Psoas muscle (tissue), 8 donors: ENCODE results near the gene FERMT2. TPM values are rescaled to one million over a fixed set of nuclear protein-coding genes. Genes with fewer than 3 reads are reported as not detected.

Experiments used
- ATAC-seq, 4 donors: fragments of 200-7000 bp; cut with Tn5 transposase; one replicate each; pipeline ENCODE4 v1.9.1; 2020; ENCODE audit warnings: moderate library complexity in 3 of 4, mild to moderate bottlenecking in 2 of 4
- DNase-seq, 2 donors: peaks; one replicate each; pipeline ENCODE4 v3.0.0-alpha.2; 2020
- H3K27ac ChIP-seq: fragments of 200-600 bp; one replicate; pipeline ENCODE4 v1.8.0; 2022
- H3K27me3 ChIP-seq, 3 donors: fragments of 200-600 bp in 1 of 3; one replicate each; pipeline versions ENCODE4 v1.6.1 to v1.8.0; 2013 to 2022; ENCODE audit warnings: low read length in 2 of 3, mild to moderate bottlenecking in 2 of 3, moderate library complexity in 1 of 3; ENCODE audit not compliant: insufficient read depth in 3 of 3
- H3K36me3 ChIP-seq, 2 donors: fragments of 200-600 bp in 1 of 2; one replicate each; pipeline versions ENCODE4 v1.6.1 to v1.8.0; 2013 to 2022; ENCODE audit warnings: low read depth in 1 of 2, mild to moderate bottlenecking in 1 of 2, moderate library complexity in 1 of 2; ENCODE audit not compliant: insufficient read depth in 1 of 2
- H3K4me1 ChIP-seq: fragments of 200-600 bp; one replicate; pipeline ENCODE4 v1.8.0; 2022
- H3K4me3 ChIP-seq: fragments of 200-600 bp; one replicate; pipeline ENCODE4 v1.8.0; 2022; ENCODE audit warnings: mild to moderate bottlenecking
- H3K9me3 ChIP-seq: fragments of 200-600 bp; one replicate; pipeline ENCODE4 v1.8.0; 2022
- WGBS, 3 donors: extraction: QIAGEN DNeasy Blood & Tissue Kit; methylation state at CpG; one replicate each; pipeline versions ENCODE4 v1.1.6 to v1.1.7; 2013; 5-methylcytosine and 5-hydroxymethylcytosine counted together
- intact Hi-C, 2 donors: fragments of 100-400 bp; cut with DNase I; formaldehyde crosslinking; loops; one replicate each; pipeline versions ENCODE4 v1.11.0 to v1.14.2; 2022
- polyA plus RNA-seq, 3 donors: library from polyadenylated mRNA; stranded (reverse); fragments of 200-250 nt; gene quantifications; one replicate each; pipeline ENCODE4 v1.2.3, GENCODE V29; 2013
- total RNA-seq, 4 donors: library from RNA; stranded (reverse); fragmentation: NEBNext Ultra II Directional in 2 of 4; extraction: Animal tissue kit (Norgen Biotek cat#: 25700) in 2 of 4; gene quantifications; one replicate each; pipeline versions ENCODE4 v1.2.1 to v1.2.4, GENCODE V29; 2021 to 2023
- TF ChIP-seq, protein P1 (sequence below): fragments of 200-600 bp; IDR thresholded peaks from one replicate; pipeline ENCODE4 v1.8.0; 2022; ENCODE audit warnings: antibody characterized with exemption
- donor health status: healthy with polysubstance abuse.
- donor health status: DM: no; HTN: no; CAD: no; lungs with moderate emphysema.
- donor health status: Bipolar disorder and iron deficiency.
- donor health status: healthy.
- donor health status: DM: yes; HTN: yes; CAD: no.
- donor health status: DM: no; HTN: no; CAD: no.
- donor health status: DM: no; HTN: no; CAD: no.
- donor health status: DM: yes; HTN: yes; CAD: no.

The FERMT2 gene
- total and polyA plus RNA-seq, 7 donors, result 36.6 to 219 (median 78.3) TPM

DNA sequence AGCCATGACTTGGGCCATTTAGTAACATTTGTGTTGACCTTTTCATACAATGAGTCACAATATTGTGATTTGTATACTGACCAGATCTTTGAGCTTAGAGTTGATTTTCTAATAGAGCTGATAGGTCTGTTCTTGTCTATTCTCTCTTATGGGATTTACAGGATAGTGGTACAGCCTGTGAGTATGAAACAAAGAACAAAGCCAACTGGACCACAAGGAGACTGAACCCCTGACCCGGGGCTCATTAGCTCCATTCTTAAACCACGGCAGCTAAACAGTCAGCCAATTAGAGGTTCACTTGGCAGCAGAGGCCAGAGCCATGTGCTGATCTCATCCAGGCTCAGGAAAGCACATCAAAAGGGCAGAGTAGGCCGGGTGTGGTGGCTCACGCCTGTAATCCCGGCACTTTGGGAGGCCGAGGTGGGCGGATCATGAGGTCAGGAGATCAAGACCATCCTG lies 100.4 kb downstream of the FERMT2 start:
- TF ChIP-seq, protein P1, sequence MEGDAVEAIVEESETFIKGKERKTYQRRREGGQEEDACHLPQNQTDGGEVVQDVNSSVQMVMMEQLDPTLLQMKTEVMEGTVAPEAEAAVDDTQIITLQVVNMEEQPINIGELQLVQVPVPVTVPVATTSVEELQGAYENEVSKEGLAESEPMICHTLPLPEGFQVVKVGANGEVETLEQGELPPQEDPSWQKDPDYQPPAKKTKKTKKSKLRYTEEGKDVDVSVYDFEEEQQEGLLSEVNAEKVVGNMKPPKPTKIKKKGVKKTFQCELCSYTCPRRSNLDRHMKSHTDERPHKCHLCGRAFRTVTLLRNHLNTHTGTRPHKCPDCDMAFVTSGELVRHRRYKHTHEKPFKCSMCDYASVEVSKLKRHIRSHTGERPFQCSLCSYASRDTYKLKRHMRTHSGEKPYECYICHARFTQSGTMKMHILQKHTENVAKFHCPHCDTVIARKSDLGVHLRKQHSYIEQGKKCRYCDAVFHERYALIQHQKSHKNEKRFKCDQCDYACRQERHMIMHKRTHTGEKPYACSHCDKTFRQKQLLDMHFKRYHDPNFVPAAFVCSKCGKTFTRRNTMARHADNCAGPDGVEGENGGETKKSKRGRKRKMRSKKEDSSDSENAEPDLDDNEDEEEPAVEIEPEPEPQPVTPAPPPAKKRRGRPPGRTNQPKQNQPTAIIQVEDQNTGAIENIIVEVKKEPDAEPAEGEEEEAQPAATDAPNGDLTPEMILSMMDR, result no peak
- no peaks in the 10 kb centered on the region for H3K27me3 ChIP-seq
- H3K27ac ChIP-seq, result no peak overlapping the region
- intact Hi-C loops, result no loop called here
- H3K4me3 ChIP-seq, result no peak overlapping the region
- H3K4me1 ChIP-seq, result no peaks in the 10 kb centered on the region
- DNase-seq (no peak), ATAC-seq (no peak)
- 75 to 92% (median 79%) methylated on average over 7 of the region's 7 CpGs for WGBS, 3 donors
- no peaks in the 10 kb centered on the region for H3K9me3 ChIP-seq
- H3K36me3 ChIP-seq, result no peaks in the 10 kb centered on the region

- WGBS, 3 donors, result 87 to 89% (median 87%) methylated on average over 5 of the region's 5 CpGs
Observed at GRCh38 chr14:52848626-52849025, 102.2 kb downstream of the FERMT2 start.

GRCh38 chr14:52846591-52846990 lies 104.3 kb downstream of the FERMT2 start:
- no peaks in the 10 kb centered on the region for H3K9me3 ChIP-seq
- H3K27me3 ChIP-seq, result no peaks in the 10 kb centered on the region
- TF ChIP-seq, protein P1, result no peak
- intact Hi-C loops, result no loop called here
- DNase-seq (no peak), ATAC-seq (no peak)
- 67 to 81% (median 70%) methylated on average over 5 of the region's 5 CpGs for WGBS, 3 donors
- no peak overlapping the region for H3K27ac ChIP-seq
- H3K36me3 ChIP-seq, result no peaks in the 10 kb centered on the region
- peaks cover 5% of the 10 kb centered on the region for H3K4me1 ChIP-seq
- H3K4me3 ChIP-seq, result no peak overlapping the region

More at GRCh38 chr14:52848626-52849025, 102.2 kb downstream of the FERMT2 start:
- Histone ChIP-seq H3K4me1 (peaks cover 5% of the 10 kb centered on the region), H3K27me3 (no peaks in the 10 kb centered on the region), H3K9me3 (no peaks in the 10 kb centered on the region), H3K36me3 (no peaks in the 10 kb centered on the region), H3K27ac (no peak overlapping the region), H3K4me3 (no peak overlapping the region)
- ATAC-seq, result no peak
- no peak for DNase-seq
- TF ChIP-seq, protein P1, result no peak
- intact Hi-C loops, result no loop called here

- Histone ChIP-seq H3K4me3 (no peak overlapping the region), H3K4me1 (peaks cover 5% of the 10 kb centered on the region), H3K9me3 (no peaks in the 10 kb centered on the region), H3K36me3 (no peaks in the 10 kb centered on the region), H3K27me3 (no peaks in the 10 kb centered on the region), H3K27ac (no peak overlapping the region)
- 39 to 47% (median 40%) methylated on average over 5 of the region's 5 CpGs for WGBS, 3 donors
- TF ChIP-seq, protein P1, result no peak
- no peak for DNase-seq
- ATAC-seq, result peak in 1 of 4 donors; percentile 42
- intact Hi-C loops, result no loop called here
Observed at GRCh38 chr14:52845081-52845480, 105.8 kb downstream of the FERMT2 start.
